Ishikawa (cell line): ENCODE measurements around the gene SLC35E2B.

ENCODE experiments used
- CEBPB ChIP-seq: IDR thresholded peaks from 2 replicates; pipeline ENCODE4 v1.6.1; 2012
- CREB1 ChIP-seq: IDR thresholded peaks from 2 replicates; pipeline ENCODE4 v1.6.1; 2012; ENCODE audit warnings: low read depth
- EGR1 ChIP-seq: IDR thresholded peaks from 2 replicates; pipeline ENCODE4 v1.6.1; 2012
- EP300 ChIP-seq: IDR thresholded peaks from 2 replicates; pipeline ENCODE4 v1.6.1; 2012; ENCODE audit warnings: borderline replicate concordance
- FOXM1 ChIP-seq: IDR thresholded peaks from 2 replicates; pipeline ENCODE4 v1.6.1; 2012; ENCODE audit warnings: low read depth, borderline replicate concordance
- MAX ChIP-seq: IDR thresholded peaks from 2 replicates; pipeline ENCODE4 v1.6.1; 2012
- NFIC ChIP-seq: IDR thresholded peaks from 2 replicates; pipeline ENCODE4 v1.6.1; 2012
- TAF1 ChIP-seq: IDR thresholded peaks from 2 replicates; pipeline ENCODE4 v1.6.1; 2012; ENCODE audit warnings: low read depth, mild to moderate bottlenecking
- TCF12 ChIP-seq: IDR thresholded peaks from 2 replicates; pipeline ENCODE4 v1.6.1; 2012; ENCODE audit warnings: low read depth
- TEAD4 ChIP-seq: IDR thresholded peaks from 2 replicates; pipeline ENCODE4 v1.6.1; 2012
- USF1 ChIP-seq: IDR thresholded peaks from 2 replicates; pipeline ENCODE4 v1.6.1; 2012
- YY1 ChIP-seq: IDR thresholded peaks from 2 replicates; pipeline ENCODE4 v1.6.1; 2012; ENCODE audit warnings: low read depth
- ZBTB7A ChIP-seq: IDR thresholded peaks from 2 replicates; pipeline ENCODE4 v1.6.1; 2012; ENCODE audit warnings: low read depth
- TF ChIP-seq, protein P1 (sequence below): IDR thresholded peaks from 2 replicates; pipeline ENCODE4 v1.6.1; 2012; ENCODE audit warnings: low read depth, mild to moderate bottlenecking

Gene SLC35E2B

DNA sequence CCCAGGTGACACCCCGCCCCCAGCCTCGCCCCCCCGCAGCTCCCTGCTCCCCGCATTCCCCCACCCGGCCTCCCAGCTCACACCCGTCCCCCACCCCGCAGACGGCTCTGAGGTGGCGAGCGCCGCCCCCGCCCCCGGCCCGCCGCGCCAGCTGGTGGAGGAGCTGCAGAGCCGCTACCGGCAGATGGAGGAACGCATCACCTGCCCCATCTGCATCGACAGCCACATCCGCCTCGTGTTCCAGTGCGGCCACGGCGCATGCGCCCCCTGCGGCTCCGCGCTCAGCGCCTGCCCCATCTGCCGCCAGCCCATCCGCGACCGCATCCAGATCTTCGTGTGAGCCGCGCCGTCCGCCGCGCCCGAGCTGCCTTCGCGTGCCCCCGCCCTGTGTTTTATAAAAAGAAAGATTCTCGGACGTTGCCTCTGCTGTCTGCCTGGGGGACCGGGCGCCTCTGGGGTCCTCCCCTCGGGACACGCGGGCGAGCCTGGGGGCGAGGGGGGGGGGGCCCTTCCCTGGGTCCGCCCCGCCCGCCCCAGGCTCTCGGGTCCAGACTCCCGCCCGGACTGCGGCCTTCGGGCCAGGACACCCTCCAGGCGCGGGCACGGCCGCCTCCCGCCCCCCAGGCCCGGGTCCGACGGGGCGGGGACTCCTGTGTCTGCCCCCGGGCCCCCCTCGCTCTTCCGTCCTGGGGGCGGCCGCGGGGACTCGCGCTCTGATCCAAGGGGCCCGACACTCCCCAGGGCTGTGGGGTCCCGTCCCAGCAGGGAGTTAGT is 62.2 kb downstream of the SLC35E2B start:
- TF ChIP-seq TCF12 (no peak), CEBPB (no peak)

DNA sequence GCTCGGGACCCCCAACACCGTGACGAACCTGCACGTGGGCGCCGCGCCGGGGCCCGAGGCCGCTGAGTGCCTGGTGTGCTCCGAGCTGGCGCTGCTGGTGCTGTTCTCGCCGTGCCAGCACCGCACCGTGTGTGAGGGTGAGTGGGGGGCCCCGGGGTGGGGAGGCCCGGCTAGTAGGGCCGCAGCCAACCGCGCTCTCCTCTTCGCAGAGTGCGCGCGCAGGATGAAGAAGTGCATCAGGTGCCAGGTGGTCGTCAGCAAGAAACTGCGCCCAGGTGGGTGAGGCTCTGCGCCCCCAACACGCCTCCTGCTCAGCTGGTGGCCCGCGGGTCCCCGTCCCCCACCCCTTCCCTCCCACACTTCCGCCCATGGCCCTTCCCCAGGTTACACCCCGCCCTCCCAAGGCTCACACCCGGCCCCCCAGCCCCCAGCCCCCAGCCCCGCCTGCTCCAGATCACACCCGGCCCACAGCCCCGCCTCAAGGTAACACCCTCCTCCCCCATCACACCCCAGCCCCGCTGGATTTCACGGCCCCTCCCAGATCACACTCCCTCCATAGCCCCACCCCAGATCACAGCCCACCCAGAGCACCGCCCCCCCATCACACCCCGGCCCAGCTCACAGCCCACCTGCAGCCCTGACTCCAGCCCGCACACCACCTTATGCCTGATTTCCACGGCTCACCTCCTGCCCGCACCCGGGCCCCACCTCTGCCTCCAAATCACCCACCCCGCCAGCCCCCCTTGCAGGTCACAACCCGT is 63.0 kb downstream of the SLC35E2B start:
- TF ChIP-seq ZBTB7A (0 out of 2 replicates have a peak, but pooled peaks have one; percentile 16), CREB1 (no peak)

GRCh38 chr1:1628754-1629429 is 63.7 kb downstream of the SLC35E2B start:
- TF ChIP-seq NFIC, result no peak
- no peak for TF ChIP-seq ZBTB7A
- TF ChIP-seq YY1, result no peak
- no peak for TF ChIP-seq FOXM1
- no peak for TF ChIP-seq EP300
- TF ChIP-seq, protein P1, sequence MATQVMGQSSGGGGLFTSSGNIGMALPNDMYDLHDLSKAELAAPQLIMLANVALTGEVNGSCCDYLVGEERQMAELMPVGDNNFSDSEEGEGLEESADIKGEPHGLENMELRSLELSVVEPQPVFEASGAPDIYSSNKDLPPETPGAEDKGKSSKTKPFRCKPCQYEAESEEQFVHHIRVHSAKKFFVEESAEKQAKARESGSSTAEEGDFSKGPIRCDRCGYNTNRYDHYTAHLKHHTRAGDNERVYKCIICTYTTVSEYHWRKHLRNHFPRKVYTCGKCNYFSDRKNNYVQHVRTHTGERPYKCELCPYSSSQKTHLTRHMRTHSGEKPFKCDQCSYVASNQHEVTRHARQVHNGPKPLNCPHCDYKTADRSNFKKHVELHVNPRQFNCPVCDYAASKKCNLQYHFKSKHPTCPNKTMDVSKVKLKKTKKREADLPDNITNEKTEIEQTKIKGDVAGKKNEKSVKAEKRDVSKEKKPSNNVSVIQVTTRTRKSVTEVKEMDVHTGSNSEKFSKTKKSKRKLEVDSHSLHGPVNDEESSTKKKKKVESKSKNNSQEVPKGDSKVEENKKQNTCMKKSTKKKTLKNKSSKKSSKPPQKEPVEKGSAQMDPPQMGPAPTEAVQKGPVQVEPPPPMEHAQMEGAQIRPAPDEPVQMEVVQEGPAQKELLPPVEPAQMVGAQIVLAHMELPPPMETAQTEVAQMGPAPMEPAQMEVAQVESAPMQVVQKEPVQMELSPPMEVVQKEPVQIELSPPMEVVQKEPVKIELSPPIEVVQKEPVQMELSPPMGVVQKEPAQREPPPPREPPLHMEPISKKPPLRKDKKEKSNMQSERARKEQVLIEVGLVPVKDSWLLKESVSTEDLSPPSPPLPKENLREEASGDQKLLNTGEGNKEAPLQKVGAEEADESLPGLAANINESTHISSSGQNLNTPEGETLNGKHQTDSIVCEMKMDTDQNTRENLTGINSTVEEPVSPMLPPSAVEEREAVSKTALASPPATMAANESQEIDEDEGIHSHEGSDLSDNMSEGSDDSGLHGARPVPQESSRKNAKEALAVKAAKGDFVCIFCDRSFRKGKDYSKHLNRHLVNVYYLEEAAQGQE, result no peak

DNA sequence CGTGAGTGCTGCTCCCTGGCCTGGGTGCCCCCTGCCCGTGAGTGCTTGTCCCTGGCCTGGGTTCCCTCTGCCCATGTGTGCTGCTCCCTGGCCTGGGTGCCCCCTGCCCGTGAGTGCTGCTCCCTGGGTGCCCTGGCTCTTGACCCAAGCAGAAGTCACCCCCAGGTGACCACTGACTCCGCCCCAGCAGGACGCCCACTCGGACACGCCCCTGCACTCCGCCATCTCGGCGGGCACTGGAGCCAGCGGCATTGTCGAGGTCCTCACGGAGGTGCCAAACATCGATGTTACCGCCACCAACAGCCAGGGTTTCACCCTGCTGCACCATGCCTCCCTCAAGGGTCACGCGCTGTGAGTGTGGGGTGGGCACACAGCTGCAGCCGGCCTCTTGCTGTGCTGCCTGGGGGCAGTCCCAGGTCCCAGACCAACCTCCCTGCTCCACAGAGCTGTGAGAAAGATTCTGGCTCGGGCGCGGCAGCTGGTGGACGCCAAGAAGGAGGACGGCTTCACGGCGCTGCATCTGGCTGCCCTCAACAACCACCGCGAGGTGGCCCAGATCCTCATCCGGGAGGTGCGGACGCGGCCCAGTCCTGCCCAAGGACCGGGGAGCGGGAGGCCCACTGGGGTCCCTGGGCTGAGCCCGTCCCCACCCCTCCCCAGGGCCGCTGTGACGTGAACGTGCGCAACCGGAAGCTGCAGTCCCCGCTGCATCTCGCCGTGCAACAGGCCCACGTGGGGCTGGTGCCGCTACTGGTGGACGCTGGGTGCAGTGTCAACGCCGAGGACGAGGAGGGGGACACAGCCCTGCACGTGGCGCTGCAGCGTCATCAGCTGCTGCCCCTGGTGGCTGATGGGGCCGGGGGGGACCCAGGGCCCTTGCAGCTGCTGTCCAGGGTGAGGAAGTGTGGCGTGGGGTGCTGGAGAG is 64.5 kb downstream of the SLC35E2B start:
- no peak for TF ChIP-seq EP300
- no peak for TF ChIP-seq NFIC
- TF ChIP-seq, protein P1, result no peak
- TF ChIP-seq ZBTB7A, result no peak; the same call in 1 of the 2 replicates
- no peak for TF ChIP-seq USF1
- no peak for TF ChIP-seq EGR1
- TF ChIP-seq TAF1, result no peak

GRCh38 chr1:1627261-1627828 is 65.2 kb downstream of the SLC35E2B start:
- TF ChIP-seq TAF1 (no peak), USF1 (no peak), TEAD4 (no peak), EP300 (no peak), YY1 (no peak), MAX (no peak), FOXM1 (no peak), ZBTB7A (no peak), NFIC (no peak)
- TF ChIP-seq, protein P1, result no peak
